GM18951 (cell line): ENCODE results near the gene PPP2R5C.

Experiments
- POLR2A ChIP-seq: IDR thresholded peaks from 4 replicates; pipeline ENCODE4 v1.6.1; 2011; ENCODE audit warnings: mild to moderate bottlenecking; ENCODE audit not compliant: insufficient read length, insufficient read depth; ENCODE audit errors: extremely low read depth
- in situ Hi-C: fragments of 300-500 bp; cut with MboI; formaldehyde crosslinking; loops from one replicate; pipeline ENCODE4 v1.12.0; 2022; ENCODE audit warnings: low sequenced_read_pairs, mixed read lengths, inconsistent platforms; ENCODE audit not compliant: unreplicated experiment

PPP2R5C gene

DNA sequence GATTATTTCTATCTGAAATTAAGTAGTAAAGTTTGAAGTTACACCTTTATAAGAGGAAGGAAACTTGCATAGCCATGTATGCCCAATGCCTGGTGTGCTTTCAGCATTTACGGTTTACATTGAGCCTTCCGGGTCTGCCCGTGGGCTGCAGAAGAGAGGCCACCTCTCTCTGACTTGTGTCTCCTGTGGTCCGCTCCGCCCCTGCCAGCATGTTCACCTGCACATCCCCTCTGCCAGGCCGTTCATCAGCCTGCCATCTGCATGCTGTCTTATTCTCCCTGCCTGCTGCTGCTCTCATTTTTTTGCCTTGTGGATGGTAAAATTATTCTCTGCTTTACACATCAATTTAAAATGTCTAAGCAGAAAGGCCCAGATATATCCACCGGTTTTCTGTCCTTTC lies 161.4 kb downstream of the PPP2R5C start:
- TF ChIP-seq POLR2A = no peak
- in situ Hi-C loops = no loop called here

DNA sequence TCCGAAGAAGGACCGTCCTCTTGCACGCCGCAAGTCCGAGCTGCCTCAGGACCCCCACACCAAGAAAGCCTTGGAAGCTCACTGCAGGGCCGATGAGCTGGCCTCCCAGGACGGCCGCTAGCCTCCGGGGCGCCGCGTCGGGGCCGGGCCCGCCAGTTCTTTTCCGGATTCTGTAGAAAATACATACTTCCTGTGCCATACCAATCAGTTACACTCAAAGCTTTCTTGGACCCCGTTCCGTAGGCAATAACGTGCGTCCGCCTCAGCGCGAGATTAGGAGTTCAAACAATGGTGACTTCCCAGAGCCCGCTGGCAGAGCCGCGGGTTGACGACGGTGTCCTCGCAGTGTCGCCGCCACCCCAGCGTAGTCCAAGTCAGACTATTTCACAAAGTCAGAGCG lies 163.6 kb downstream of the PPP2R5C start:
- in situ Hi-C loops = no loop called here
- no peak for TF ChIP-seq POLR2A

DNA sequence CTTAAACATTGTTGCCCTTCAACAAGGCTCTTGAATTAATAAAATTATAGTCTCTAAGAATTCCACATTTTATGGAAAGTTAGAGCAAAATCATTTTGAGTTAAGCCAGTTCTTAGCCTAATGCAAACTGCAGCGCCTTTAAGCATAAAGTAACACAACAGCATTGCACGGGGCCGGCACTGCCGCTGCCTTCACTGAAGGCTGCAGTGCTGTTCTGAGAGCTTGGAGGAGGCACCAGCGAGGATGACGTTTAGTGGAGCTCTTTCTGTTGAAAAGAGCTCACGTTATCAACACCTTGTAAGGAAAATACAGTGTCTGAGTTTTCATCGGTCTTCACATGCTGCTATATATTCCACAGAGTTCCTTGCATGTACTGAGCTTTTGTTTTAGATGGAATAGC lies 164.6 kb downstream of the PPP2R5C start:
- TF ChIP-seq POLR2A = no peak
- in situ Hi-C loops = no loop called here

DNA sequence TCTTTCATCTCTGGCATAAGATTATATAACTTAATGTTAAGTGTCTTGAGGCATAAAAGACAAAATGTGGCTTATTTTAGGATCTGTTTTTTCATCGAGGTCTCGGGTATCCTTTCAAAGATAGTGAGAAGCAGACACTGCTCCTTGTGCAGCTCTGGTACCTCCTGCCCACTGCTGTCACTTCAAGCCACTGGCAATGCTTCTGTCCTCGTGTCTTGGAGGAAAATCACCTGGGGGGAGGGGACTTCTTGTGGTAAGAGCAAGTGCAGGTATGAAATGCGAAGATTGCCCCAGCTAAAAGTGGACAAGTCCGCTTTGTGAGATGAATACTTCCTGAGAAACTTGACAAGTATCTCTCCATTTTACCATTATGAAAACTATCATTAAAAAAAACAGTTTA lies 165.1 kb downstream of the PPP2R5C start:
- in situ Hi-C loops = no loop called here
- TF ChIP-seq POLR2A = no peak

GRCh38 chr14:101927859-101928258 lies 166.3 kb downstream of the PPP2R5C start:
- in situ Hi-C loops = no loop called here
- TF ChIP-seq POLR2A = no peak

- in situ Hi-C loops = no loop called here
- no peak for TF ChIP-seq POLR2A
Measured at GRCh38 chr14:101928415-101928841, 166.9 kb downstream of the PPP2R5C start.

DNA sequence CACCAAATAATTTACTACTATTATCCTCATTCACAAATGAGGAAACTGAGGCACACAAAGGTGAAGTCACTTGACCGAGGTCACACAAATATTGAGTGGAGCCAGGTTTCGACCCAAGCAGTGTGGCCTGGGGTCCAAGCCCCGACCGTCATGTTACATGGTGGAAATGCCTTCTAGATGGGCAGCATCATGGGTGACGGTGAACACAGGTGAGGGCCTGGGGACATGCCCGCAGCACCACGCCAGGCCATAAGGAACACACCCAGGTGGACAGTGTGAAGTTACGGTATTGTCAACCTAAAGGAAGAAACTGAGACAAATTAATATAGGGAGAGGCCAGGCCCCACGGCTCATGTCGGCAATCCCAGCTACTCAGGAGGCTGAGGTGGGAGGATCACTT lies 167.6 kb downstream of the PPP2R5C start:
- TF ChIP-seq POLR2A = no peak
- in situ Hi-C loops = no loop called here

DNA sequence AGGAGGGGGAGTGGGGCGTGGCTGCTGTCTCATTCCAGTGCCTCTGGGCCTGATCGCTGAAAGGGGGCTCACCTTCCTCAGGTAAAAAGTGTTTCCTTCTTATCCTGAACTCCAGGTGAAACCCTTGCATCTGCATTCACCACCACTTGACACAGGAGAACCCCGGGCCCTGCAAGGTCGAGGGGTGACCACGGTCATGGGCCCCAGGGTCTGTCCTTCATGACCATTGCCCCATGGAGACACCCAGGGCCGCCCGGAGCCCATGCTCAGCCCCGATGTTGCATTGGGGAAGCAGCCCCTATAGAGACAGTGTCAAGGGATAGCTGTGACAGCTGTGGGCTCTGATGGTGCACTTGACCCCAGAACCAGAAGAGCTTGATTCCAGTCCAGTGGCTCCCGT lies 168.4 kb downstream of the PPP2R5C start:
- TF ChIP-seq POLR2A = no peak

DNA sequence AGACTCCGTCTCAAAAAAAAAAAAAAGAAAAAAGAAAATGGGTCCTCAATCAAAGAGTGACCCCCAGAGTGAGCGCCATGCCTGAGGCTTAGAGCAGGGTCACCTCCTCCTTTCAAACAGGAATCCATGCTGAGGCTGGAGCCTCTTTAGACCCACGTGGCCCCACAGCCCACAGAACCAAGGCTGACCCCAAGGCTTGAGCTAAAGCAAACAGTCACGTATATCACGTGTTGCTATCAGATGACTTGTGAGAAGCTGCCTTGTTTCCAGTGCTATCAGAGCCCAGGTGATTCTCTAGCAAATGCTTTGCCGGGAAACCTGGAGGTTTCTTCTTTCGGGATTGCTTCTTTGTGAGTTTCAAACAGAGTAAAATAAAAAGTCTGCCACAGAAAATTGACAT lies 171.2 kb downstream of the PPP2R5C start:
- no peak for TF ChIP-seq POLR2A
- in situ Hi-C loops = no loop called here

More for the DNA sequence above, 168.4 kb downstream of the PPP2R5C start:
- in situ Hi-C loops = no loop called here

DNA sequence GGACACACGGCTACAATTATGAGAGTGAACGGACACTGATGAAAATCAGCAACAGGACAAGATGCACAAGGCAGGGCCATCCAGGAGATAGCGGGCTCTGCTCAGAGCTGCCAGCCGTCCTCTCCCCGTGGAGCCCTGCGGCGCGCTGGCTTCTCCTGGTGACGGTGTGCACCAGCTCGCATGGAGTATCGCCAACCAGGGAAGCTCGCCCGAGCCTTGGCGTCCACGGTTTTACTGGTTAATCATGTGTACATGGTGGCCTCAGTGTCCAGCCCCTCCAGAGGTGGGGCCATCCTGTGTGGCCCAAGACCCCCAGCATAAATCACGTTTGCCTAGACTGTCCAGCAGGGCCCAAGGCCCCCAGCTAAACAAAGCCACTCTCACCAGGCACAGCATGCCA lies 171.7 kb downstream of the PPP2R5C start:
- no peak for TF ChIP-seq POLR2A
- in situ Hi-C loops = no loop called here

- TF ChIP-seq POLR2A = no peak
- in situ Hi-C loops = no loop called here
Measured at GRCh38 chr14:101934601-101935150, 173.2 kb downstream of the PPP2R5C start.

DNA sequence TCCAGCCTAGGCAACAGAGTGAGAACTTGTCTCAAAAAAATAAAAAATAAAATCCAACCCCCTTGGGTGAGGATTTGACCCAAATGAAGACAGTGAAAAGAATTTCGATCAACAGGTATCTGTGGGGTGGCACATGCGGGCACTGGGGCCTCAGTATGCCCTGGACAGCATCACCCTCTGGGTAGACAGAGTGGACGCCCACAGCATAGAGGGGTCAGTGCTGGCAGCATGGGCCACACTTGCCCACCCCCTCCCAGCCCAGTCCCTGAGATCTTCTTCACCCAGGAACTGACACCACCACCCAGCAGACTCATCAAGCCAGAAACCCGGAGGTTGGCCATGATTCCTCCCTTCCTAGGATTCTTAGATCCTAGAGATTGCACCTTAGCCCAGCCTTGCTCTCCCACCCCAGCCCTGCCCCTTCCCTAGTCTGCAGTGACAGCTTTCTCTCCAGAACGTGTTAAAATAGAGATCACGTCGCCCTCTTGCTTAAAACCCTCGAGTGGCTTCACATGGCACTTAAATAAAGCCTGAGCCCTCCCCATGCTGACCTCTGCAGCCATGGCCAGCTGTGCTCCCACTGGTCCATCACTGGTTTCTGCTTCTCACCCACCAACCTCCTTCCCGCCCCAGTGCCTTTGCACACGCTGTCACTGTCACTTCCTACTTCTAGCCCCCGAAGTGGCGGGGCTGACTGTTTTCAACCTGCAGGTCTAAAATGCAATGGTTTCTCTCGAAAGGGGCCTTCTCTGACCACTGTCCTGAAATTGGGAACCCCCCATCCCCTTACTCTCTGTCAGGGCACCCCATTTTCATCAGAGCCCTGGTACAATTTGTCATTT lies 176.6 kb downstream of the PPP2R5C start:
- no peak for TF ChIP-seq POLR2A
- in situ Hi-C loops = no loop called here

GRCh38 chr14:101939646-101940170 lies 178.2 kb downstream of the PPP2R5C start:
- in situ Hi-C loops = no loop called here
- no peak for TF ChIP-seq POLR2A

DNA sequence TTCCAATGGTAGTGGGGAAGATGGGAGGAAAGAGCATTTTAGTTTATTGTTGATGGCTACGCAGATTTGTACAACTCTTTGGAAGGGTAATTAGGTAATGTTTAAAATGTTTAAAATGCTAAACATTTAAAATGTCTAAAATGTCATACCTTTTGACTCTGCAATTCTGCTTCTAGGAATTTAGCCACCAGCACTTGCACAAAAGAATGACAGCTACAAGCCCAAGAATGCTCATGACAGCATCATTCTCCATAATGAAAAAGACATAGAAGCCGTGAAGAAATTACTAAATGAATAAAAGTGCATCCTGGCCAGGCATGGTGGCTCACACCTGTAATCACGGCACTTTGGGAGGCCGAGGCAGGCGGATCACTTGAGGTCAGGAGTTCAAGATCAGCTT lies 182.9 kb downstream of the PPP2R5C start:
- in situ Hi-C loops = no loop called here
- TF ChIP-seq POLR2A = no peak
